ENCODE measurements around the gene CORO7. TPM values are rescaled to one million over a fixed set of nuclear protein-coding genes. Genes with fewer than 3 reads are reported as not detected.

Gene CORO7
- total and polyA plus RNA-seq, 9 of the 15 experiments (the other 6 are each of a cell fraction or from before 2014, with no cell fraction given): 0.45 to 77.2 (median 18.7) TPM

GRCh38 chr16:4315186-4316107, 100.9 kb downstream of the CORO7 start, which contains the start of gene GLIS2 (continued):
- TF ChIP-seq FIP1L1 (IDR thresholded peaks at IDR 0.05; ENCODE audit: low read depth, low read length, poor library complexity, severe bottlenecking): peak; percentile 29
- no peak for TF ChIP-seq NFYB (IDR thresholded peaks at IDR 0.05; ENCODE audit: extremely low read depth, insufficient read length)
- TF ChIP-seq AFF4 (CRISPR knock-in tag; IDR thresholded peaks at IDR 0.05): no peak
- TF ChIP-seq CEBPZ (IDR thresholded peaks at IDR 0.05; ENCODE audit: borderline replicate concordance, low read depth, low read length): no peak
- no peak for TF ChIP-seq SREBF2 (CRISPR knock-in tag; IDR thresholded peaks at IDR 0.05)
- no peak for TF ChIP-seq SNRNP70 (optimal IDR thresholded peaks at IDR 0.05; ENCODE audit: low read depth, low read length)
- TF ChIP-seq ZNF655 (CRISPR knock-in tag; IDR thresholded peaks at IDR 0.05): no peak
- TF ChIP-seq PREB (CRISPR knock-in tag; IDR thresholded peaks at IDR 0.05): no peak
- no peak for TF ChIP-seq KLF6 (CRISPR knock-in tag; IDR thresholded peaks at IDR 0.05; ENCODE audit: borderline replicate concordance)
- no peak for TF ChIP-seq ILF3 (IDR thresholded peaks at IDR 0.05; ENCODE audit: borderline replicate concordance)
- no peak for TF ChIP-seq RHOXF2B (CRISPR knock-in tag; conservative IDR thresholded peaks at IDR 0.05)
- TF ChIP-seq MAZ (CRISPR knock-in tag; conservative IDR thresholded peaks at IDR 0.05 in 1 of 2, IDR thresholded peaks at IDR 0.05 in 1 of 2): peak; percentile 60 to 86
- TF ChIP-seq GABPA (tag; conservative IDR thresholded peaks at IDR 0.05; ENCODE audit: low read depth): 0 out of 2 replicates have a peak, but pooled peaks have one; percentile 23
- TF ChIP-seq KDM5B (IDR thresholded peaks at IDR 0.05; ENCODE audit: insufficient replicate concordance, low read depth, low read length): peak; percentile 38
- no peak for TF ChIP-seq DACH1 (IDR thresholded peaks at IDR 0.05; ENCODE audit: partially characterized antibody)
- TF ChIP-seq ZNF584 (CRISPR knock-in tag; IDR thresholded peaks at IDR 0.05; ENCODE audit: low read depth): no peak

Measured in K562 (cell line).